Mucosa of rectum (tissue), 2 donors: ENCODE data around the gene GIMD1.
"Not testable (repeated sequence)": the region's sequence is repeated elsewhere in the genome, so short reads cannot be mapped to it uniquely, and the experiment has no call there.

Experiments used
- H3K27ac ChIP-seq, 2 donors: one replicate each; pipeline ENCODE4 v1.7.0; 2013; ENCODE audit warnings: inconsistent platforms in 2 of 2, low read depth in 2 of 2, low read length in 2 of 2
- H3K27me3 ChIP-seq, 2 donors: one replicate each; pipeline ENCODE4 v1.7.0; 2013; ENCODE audit warnings: low read length in 2 of 2; ENCODE audit not compliant: control insufficient read depth in 2 of 2, insufficient read depth in 2 of 2
- H3K36me3 ChIP-seq, 2 donors: one replicate each; pipeline ENCODE4 v1.7.0; 2013; ENCODE audit warnings: low read length in 2 of 2; ENCODE audit not compliant: control insufficient read depth in 2 of 2, insufficient read depth in 2 of 2
- H3K4me1 ChIP-seq, 2 donors: one replicate each; pipeline ENCODE4 v1.7.0; 2013; ENCODE audit warnings: low read length in 2 of 2, mild to moderate bottlenecking in 1 of 2; ENCODE audit not compliant: control insufficient read depth in 2 of 2, insufficient read depth in 2 of 2
- H3K4me3 ChIP-seq, 2 donors: one replicate each; pipeline ENCODE4 v1.7.0; 2013; ENCODE audit warnings: low read length in 2 of 2
- H3K9ac ChIP-seq, 2 donors: one replicate each; pipeline ENCODE4 v1.7.0; 2013; ENCODE audit warnings: low read length in 2 of 2, low read depth in 1 of 2, mild to moderate bottlenecking in 1 of 2
- H3K9me3 ChIP-seq, 2 donors: one replicate each; pipeline ENCODE4 v1.7.0; 2013; ENCODE audit warnings: low read length in 2 of 2; ENCODE audit not compliant: control insufficient read depth in 2 of 2
- donor health status: healthy.
- donor health status: Normal muscosa, but diverticular disease.

The GIMD1 gene

DNA sequence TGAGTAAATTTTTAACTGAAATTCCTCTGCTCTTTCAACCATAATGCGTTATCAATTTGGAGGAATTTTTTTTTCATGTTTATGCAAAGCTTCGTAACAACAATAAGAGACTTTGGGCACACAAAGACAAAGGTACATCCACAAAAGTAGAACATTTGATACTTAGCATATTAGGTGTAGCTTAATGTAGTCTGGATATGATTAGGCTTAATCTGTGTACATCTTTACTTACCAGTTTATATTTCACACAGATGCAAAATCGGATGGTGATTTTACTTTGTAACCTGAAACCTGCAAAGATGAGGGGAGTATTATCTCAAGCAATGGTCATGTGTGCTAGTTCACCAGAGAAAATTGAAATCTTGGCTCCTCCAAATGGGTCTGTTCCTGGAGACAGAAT lies 32.0 kb downstream of the GIMD1 start:
- Histone ChIP-seq H3K27ac (no peak overlapping the region), H3K9ac (no peak overlapping the region), H3K4me1 (no peaks in the 10 kb centered on the region), H3K36me3 (peaks cover 53 to 54% of the 10 kb centered on the region in 2 donors), H3K27me3 (no peaks in the 10 kb centered on the region), H3K4me3 (no peak overlapping the region), H3K9me3 (no peaks in the 10 kb centered on the region)

DNA sequence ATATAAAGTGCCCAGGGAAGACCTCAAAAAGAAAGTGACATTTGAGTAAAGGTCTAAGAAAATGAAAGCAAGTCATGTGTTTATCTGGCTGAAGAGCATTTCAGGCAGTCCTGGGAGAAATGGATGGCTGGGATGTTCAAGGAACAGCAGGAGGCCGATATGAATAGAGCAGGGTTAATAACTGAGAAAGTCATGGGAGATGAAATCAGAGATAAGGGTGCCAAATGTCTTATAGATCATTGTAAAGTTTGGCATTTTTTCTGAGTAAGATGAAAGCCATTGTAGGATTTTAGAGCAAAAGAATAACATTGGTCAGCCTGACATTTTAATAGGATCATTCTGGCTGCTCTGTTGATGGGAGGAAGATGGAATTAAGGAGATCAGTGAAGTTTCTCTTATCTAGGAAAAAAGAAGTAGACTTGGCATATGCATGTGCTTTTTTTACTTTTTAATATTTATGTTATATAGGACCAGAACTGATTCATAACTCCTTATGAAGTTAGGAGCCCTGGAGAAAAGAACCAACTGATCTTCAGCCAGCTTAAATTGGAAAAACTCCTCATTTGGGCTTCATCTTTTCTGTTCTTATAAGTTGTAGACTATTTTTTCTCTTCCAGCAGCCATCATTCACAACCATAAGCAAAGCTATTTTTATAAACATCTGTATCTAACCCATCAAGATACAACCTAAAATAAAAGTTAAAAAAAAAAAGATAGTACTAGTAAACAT lies 33.7 kb downstream of the GIMD1 start:
- Histone ChIP-seq H3K36me3 (peaks cover 58 to 62% of the 10 kb centered on the region in 2 donors), H3K9ac (no peak overlapping the region), H3K4me1 (no peaks in the 10 kb centered on the region), H3K27me3 (no peaks in the 10 kb centered on the region), H3K27ac (no peak overlapping the region), H3K9me3 (no peaks in the 10 kb centered on the region), H3K4me3 (no peak overlapping the region)

DNA sequence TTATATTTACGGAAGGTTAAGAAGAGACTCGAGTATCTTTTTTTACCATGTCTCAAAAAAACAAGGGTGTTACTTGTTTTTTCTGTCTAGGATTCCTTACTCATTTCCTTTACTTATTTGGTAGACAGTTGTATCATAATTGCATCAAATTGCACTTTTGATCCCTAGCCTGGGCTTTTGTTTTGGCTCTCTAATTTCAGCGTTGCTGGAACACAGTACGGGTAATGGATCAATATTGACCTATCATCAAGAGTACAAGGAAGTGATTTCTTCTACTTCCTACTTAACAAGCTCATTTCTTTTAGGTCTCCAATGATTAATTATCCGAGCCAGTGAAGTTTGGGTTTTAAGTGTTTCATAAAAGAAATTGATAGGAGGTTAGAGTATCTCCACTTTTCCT lies 35.4 kb downstream of the GIMD1 start:
- H3K27me3 ChIP-seq, result no peaks in the 10 kb centered on the region
- H3K9ac ChIP-seq, result no peak overlapping the region
- no peaks in the 10 kb centered on the region for H3K9me3 ChIP-seq
- peaks cover 59 to 60% of the 10 kb centered on the region in 2 donors for H3K36me3 ChIP-seq
- no peak overlapping the region for H3K4me3 ChIP-seq
- H3K4me1 ChIP-seq, result no peaks in the 10 kb centered on the region
- H3K27ac ChIP-seq, result no peak overlapping the region

DNA sequence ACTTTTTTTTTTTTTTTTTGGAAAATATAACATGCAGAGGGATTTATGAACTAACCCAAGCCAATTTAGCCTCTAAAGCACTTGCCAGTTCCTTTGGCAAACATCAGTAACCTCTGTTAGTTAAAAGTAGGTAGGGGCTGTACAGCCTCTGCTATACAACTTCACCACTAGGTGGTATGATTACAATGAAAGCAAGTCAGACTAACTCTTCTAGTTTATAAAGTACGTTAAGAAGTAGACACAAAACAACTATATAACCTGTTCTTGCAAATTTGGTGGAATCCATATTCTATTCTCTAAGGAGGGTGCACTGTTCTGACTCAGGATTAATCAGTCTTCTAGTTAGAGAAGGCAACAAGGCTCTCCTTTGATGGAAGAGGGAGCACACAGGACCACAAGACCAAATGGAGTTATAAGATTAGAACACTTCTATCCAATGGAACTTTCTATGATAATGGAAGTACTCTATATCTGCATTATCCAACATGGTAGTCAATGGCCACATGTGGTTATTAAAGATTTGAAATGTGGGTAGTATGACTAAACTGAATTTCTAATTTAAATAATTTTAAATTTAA lies 39.4 kb downstream of the GIMD1 start:
- Histone ChIP-seq H3K4me1 (no peaks in the 10 kb centered on the region), H3K9ac (no peak overlapping the region), H3K27me3 (no peaks in the 10 kb centered on the region), H3K4me3 (no peak overlapping the region), H3K36me3 (peaks cover 53 to 57% of the 10 kb centered on the region in 2 donors), H3K9me3 (no peaks in the 10 kb centered on the region), H3K27ac (no peak overlapping the region)

GRCh38 chr4:106325800-106326199 lies 42.8 kb downstream of the GIMD1 start:
- no peaks in the 10 kb centered on the region for H3K9me3 ChIP-seq
- no peak overlapping the region for H3K9ac ChIP-seq
- no peak overlapping the region for H3K27ac ChIP-seq
- no peaks in the 10 kb centered on the region for H3K27me3 ChIP-seq
- no peaks in the 10 kb centered on the region for H3K4me1 ChIP-seq
- no peak overlapping the region for H3K4me3 ChIP-seq
- peaks cover 35 to 36% of the 10 kb centered on the region in 2 donors for H3K36me3 ChIP-seq

- Histone ChIP-seq H3K4me1 (no peaks in the 10 kb centered on the region), H3K27ac (no peak overlapping the region), H3K27me3 (no peaks in the 10 kb centered on the region), H3K9me3 (no peaks in the 10 kb centered on the region), H3K9ac (no peak overlapping the region), H3K36me3 (peaks cover 18 to 25% of the 10 kb centered on the region in 2 donors), H3K4me3 (no peak overlapping the region)
Measured at GRCh38 chr4:106323119-106323518, 45.5 kb downstream of the GIMD1 start.

DNA sequence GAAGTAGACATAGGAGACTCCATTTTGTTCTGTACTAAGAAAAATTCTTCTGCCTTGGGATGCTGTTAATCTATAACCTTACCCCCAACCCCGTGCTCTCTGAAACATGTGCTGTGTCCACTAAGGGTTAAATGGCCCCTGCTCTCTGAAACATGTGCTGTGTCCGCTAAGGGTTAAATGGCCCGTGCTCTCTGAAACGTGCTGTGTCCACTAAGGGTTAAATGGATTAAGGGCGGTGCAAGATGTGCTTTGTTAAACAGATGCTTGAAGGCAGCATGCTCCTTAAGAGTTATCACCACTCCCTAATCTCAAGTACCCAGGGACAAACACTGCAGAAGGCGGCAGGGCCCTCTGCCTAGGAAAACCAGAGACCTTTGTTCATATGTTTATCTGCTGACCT lies 46.8 kb downstream of the GIMD1 start:
- H3K27ac ChIP-seq, H3K9me3 ChIP-seq, H3K27me3 ChIP-seq, H3K9ac ChIP-seq, H3K4me1 ChIP-seq, H3K4me3 ChIP-seq: not testable (repeated sequence)
- peaks cover 5 to 12% of the 10 kb centered on the region in 2 donors for H3K36me3 ChIP-seq

- not testable (repeated sequence) for H3K4me1 ChIP-seq
Measured at GRCh38 chr4:106321168-106321567, 47.4 kb downstream of the GIMD1 start.

GRCh38 chr4:106320235-106320634 lies 48.3 kb downstream of the GIMD1 start:
- Histone ChIP-seq H3K4me3 (no peak overlapping the region), H3K27me3 (no peaks in the 10 kb centered on the region), H3K27ac (no peak overlapping the region), H3K9ac (no peak overlapping the region), H3K4me1 (peaks cover 8 to 9% of the 10 kb centered on the region in 2 donors), H3K9me3 (no peaks in the 10 kb centered on the region), H3K36me3 (peaks cover 0 to 3% of the 10 kb centered on the region in 2 donors)

More at GRCh38 chr4:106321168-106321567, 47.4 kb downstream of the GIMD1 start:
- not testable (repeated sequence) for H3K27ac ChIP-seq, H3K4me3 ChIP-seq, H3K9ac ChIP-seq, H3K36me3 ChIP-seq, H3K9me3 ChIP-seq, H3K27me3 ChIP-seq

GRCh38 chr4:106318511-106318910 lies 50.1 kb downstream of the GIMD1 start:
- H3K27me3 ChIP-seq, result no peaks in the 10 kb centered on the region
- H3K9me3 ChIP-seq, result no peaks in the 10 kb centered on the region
- H3K9ac ChIP-seq, result no peak overlapping the region
- H3K4me3 ChIP-seq, result no peak overlapping the region
- H3K36me3 ChIP-seq, result no peaks in the 10 kb centered on the region
- no peak overlapping the region for H3K27ac ChIP-seq
- peaks cover 9 to 10% of the 10 kb centered on the region in 2 donors for H3K4me1 ChIP-seq
